Measurements from ENCODE around the gene IRS1.

Gene IRS1

DNA sequence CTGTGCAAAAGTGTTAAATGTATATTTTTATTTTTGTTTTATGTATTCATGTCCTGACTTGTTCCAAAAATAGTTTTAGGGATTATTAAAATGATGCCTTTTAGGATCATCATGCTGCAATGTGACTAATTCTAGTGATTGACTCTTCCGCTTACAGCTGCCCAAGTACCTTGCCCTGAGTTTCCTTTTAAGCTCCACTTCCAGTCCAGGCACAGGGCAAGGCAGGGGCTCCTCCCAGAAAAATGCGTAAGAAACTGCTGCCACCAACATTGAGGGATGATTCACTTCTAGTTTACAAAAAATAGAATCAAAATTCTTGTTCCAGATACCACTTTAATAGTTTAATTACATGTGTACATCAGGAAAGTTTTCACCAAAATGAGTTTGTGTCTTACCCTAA is 116.4 kb downstream of the IRS1 start:
- DNase-seq = no peak
